Ishikawa (cell line): ENCODE measurements around the gene RNF141.

ENCODE experiments used
- EGR1 ChIP-seq: IDR thresholded peaks from 2 replicates; pipeline ENCODE4 v1.6.1; 2012
- EP300 ChIP-seq: IDR thresholded peaks from 2 replicates; pipeline ENCODE4 v1.6.1; 2012; ENCODE audit warnings: borderline replicate concordance
- TAF1 ChIP-seq: IDR thresholded peaks from 2 replicates; pipeline ENCODE4 v1.6.1; 2012; ENCODE audit warnings: low read depth, mild to moderate bottlenecking
- TEAD4 ChIP-seq: IDR thresholded peaks from 2 replicates; pipeline ENCODE4 v1.6.1; 2012
- YY1 ChIP-seq: IDR thresholded peaks from 2 replicates; pipeline ENCODE4 v1.6.1; 2012; ENCODE audit warnings: low read depth
- ZBTB7A ChIP-seq: IDR thresholded peaks from 2 replicates; pipeline ENCODE4 v1.6.1; 2012; ENCODE audit warnings: low read depth

- TF ChIP-seq TAF1, result no peak
- TF ChIP-seq EP300, result no peak
- no peak for TF ChIP-seq EGR1
- TF ChIP-seq YY1, result no peak
- TF ChIP-seq TEAD4, result no peak
- TF ChIP-seq ZBTB7A, result no peak
These were observed 1.8 kb upstream of the RNF141 start for GRCh38 chr11:10542776-10543175.
